Measurements from ENCODE around the gene GSDME. TPM values are rescaled to one million over a fixed set of nuclear protein-coding genes. Genes with fewer than 3 reads are reported as not detected.

GSDME gene
- total RNA-seq, 1 experiment from 2014 or later: 5.5 TPM

DNA sequence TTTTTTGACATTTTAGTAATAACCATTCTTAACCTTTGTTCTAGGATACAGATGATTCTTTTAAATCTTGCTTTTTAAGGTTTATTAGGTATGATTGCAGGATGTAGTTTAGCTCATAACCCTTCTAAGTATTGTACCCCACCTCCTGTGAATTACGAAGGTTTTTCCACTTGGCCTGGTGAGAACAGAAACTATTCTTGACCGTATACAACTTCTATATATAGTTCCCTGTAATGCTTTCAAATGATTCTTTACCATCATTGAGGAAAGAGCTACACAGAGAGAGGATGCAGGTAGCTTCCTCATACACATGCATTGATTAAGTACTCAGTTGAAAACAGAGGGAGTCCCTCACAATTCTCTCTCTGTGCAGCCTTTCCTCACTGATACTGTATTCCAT lies 97.8 kb downstream of the GSDME start:
- Histone ChIP-seq H3K56ac (ENCODE audit: insufficient read length, low read depth, low read length) (no peak overlapping the region), H3K18ac (ENCODE audit: insufficient read length, low read depth, low read length) (no peak overlapping the region), H3K9me3 (ENCODE audit: control insufficient read depth, low read depth, low read length) (no peaks in the 10 kb centered on the region), H2AK5ac (ENCODE audit: insufficient read length, low read length) (no peak overlapping the region), H2BK15ac (ENCODE audit: low read depth, low read length) (no peak overlapping the region), H4K20me1 (ENCODE audit: control insufficient read depth, insufficient read depth, insufficient read length) (no peaks in the 10 kb centered on the region), H2AFZ (ENCODE audit: low read length) (no peak overlapping the region), H4K5ac (ENCODE audit: insufficient read length, low read depth, low read length) (no peak overlapping the region), H2BK5ac (ENCODE audit: insufficient read length, low read length) (no peak overlapping the region), H3K14ac (ENCODE audit: insufficient read depth, low read length) (no peak overlapping the region), H2BK120ac (ENCODE audit: low read depth, low read length, poor library complexity, severe bottlenecking) (no peak overlapping the region), H3K27ac (ENCODE audit: insufficient read length, low read depth, low read length) (no peak overlapping the region), H4K8ac (replicated peaks; ENCODE audit: insufficient read length, low read depth, low read length) (no peak overlapping the region), H3K4ac (ENCODE audit: low read depth, low read length) (no peak overlapping the region), H3K23ac (ENCODE audit: insufficient read length, low read depth, low read length) (no peak overlapping the region), H3K79me2 (ENCODE audit: insufficient read depth, low read length) (no peaks in the 10 kb centered on the region), H3K79me1 (ENCODE audit: insufficient read depth, low read depth, low read length, poor library complexity, severe bottlenecking) (no peaks in the 10 kb centered on the region), H3K23me2 (ENCODE audit: insufficient read length, low read depth, low read length, poor library complexity, severe bottlenecking) (no peaks in the 10 kb centered on the region), H2BK12ac (ENCODE audit: insufficient read length, low read depth, low read length) (no peak overlapping the region), H2BK20ac (ENCODE audit: low read depth, low read length, poor library complexity, severe bottlenecking) (no peak overlapping the region), H3K4me2 (ENCODE audit: insufficient read depth, insufficient read length, low read length) (no peak overlapping the region), H4K91ac (ENCODE audit: insufficient read length, low read depth, low read length) (no peak overlapping the region), H3K9ac (ENCODE audit: extremely low read depth, insufficient read length, low read length) (no peak overlapping the region), H3K4me1 (ENCODE audit: insufficient read depth, low read length) (no peaks in the 10 kb centered on the region), H3K27me3 (ENCODE audit: insufficient read depth, low read length) (no peaks in the 10 kb centered on the region), H3T11ph (ENCODE audit: low read length) (no peak overlapping the region)
- TF ChIP-seq, protein P1, sequence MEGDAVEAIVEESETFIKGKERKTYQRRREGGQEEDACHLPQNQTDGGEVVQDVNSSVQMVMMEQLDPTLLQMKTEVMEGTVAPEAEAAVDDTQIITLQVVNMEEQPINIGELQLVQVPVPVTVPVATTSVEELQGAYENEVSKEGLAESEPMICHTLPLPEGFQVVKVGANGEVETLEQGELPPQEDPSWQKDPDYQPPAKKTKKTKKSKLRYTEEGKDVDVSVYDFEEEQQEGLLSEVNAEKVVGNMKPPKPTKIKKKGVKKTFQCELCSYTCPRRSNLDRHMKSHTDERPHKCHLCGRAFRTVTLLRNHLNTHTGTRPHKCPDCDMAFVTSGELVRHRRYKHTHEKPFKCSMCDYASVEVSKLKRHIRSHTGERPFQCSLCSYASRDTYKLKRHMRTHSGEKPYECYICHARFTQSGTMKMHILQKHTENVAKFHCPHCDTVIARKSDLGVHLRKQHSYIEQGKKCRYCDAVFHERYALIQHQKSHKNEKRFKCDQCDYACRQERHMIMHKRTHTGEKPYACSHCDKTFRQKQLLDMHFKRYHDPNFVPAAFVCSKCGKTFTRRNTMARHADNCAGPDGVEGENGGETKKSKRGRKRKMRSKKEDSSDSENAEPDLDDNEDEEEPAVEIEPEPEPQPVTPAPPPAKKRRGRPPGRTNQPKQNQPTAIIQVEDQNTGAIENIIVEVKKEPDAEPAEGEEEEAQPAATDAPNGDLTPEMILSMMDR (conservative IDR thresholded peaks at IDR 0.05): no peak
- Mint-ChIP-seq H3K9me3 (no peaks in the 10 kb centered on the region), H3K27me3 (ENCODE audit: low read depth) (no peaks in the 10 kb centered on the region), H3K4me1 (peaks cover 22 to 29% of the 10 kb centered on the region in 2 experiments), H3K4me3 (no peak overlapping the region), H3K36me3 (ENCODE audit: insufficient read depth in 1 of 3, low read depth in 3 of 3) (peaks cover 13 to 15% (median 15%) of the 10 kb centered on the region in 3 experiments; a peak in 6 of 7 replicates), H3K27ac (peak overlapping the region in 2 of 3 experiments; percentile 55 to 76; a peak in 4 of 7 replicates)
- no peak for DNase-seq
- no CpG with 5 or more reads among the region's 2 CpGs for WGBS (ENCODE audit: extremely low coverage, insufficient read length, low lambda C conversion rate)

Data from H9 (cell line).